A549 (cell line): ENCODE data around the gene LDLRAD4. TPM values are rescaled to one million over a fixed set of nuclear protein-coding genes. Genes with fewer than 3 reads are reported as not detected.

ENCODE experiments used
- ATAC-seq, 2 experiments: fragments of 200-7000 bp in 1 of 2; fragments of >200 bp in 1 of 2; cut with Nextera tagmentation in 1 of 2; cut with Tn5 transposase in 1 of 2; 3 replicates each; pipeline versions ENCODE4 v1.8.0 to v1.9.1; 2018 to 2020; ENCODE audit warnings: mild to moderate bottlenecking in 1 of 2, moderate library complexity in 1 of 2
- CTCF ChIA-PET: fragments of 300-600 bp; sonication (Branson Sonifier 250); formaldehyde crosslinking; extraction: SDS; loops from one replicate; lab custom pipeline; 2021; ENCODE audit warnings: antibody characterized with exemption, inconsistent platforms; lab: Yijun Ruan, JAX
- POLR2A ChIA-PET: fragments of 350-600 bp; formaldehyde crosslinking; extraction: SDS; loops from one replicate; lab custom pipeline; 2021; ENCODE audit warnings: antibody characterized with exemption, inconsistent platforms; lab: Yijun Ruan, JAX
- DNase-seq, 2 experiments: peaks; one replicate each; pipeline versions ENCODE4 v3.0.0 to v3.0.0-alpha.2; 2011 to 2016; ENCODE audit warnings: low read depth in 1 of 2, low spot score in 1 of 2
- FAIRE-seq: peaks from 2 replicates; lab custom pipeline; 2011; peaks lifted over from hg19 to GRCh38; lab: Jason Lieb, UNC
- H3K27ac ChIP-seq, 2 experiments: fragments of >200 bp; sonication (Bioruptor Twin); formaldehyde crosslinking; 3 replicates each; pipeline ENCODE4 v1.5.1; 2016 to 2017
- H3K4me1 ChIP-seq: fragments of >200 bp; sonication (Bioruptor Twin); formaldehyde crosslinking; 3 replicates; pipeline ENCODE4 v1.6.1; 2016
- H3K4me2 ChIP-seq: fragments of >200 bp; sonication (Bioruptor Twin); formaldehyde crosslinking; 3 replicates; pipeline ENCODE4 v1.6.1; 2016
- H3K4me3 ChIP-seq: fragments of >200 bp; sonication (Bioruptor Twin); formaldehyde crosslinking; 3 replicates; pipeline ENCODE4 v1.5.1; 2016
- H3K9me3 ChIP-seq: fragments of >200 bp; sonication (Bioruptor Twin); formaldehyde crosslinking; 3 replicates; pipeline ENCODE4 v1.6.1; 2016
- BHLHE40 ChIP-seq: IDR thresholded peaks from 2 replicates; pipeline ENCODE4 v1.6.1; 2012; ENCODE audit warnings: low read depth, low read length, inconsistent platforms
- CBX2 ChIP-seq: fragments of 200-600 bp; sonication (generic); IDR thresholded peaks from 2 replicates; pipeline ENCODE4 v1.6.1; 2016; ENCODE audit warnings: low read depth, mild to moderate bottlenecking, borderline replicate concordance
- CHD2 ChIP-seq: fragments of 150-350 bp; IDR thresholded peaks from 2 replicates; pipeline ENCODE4 v1.6.1; 2014; ENCODE audit warnings: low read length; ENCODE audit not compliant: partially characterized antibody
- CHD4 ChIP-seq: fragments of 200-600 bp; sonication (generic); IDR thresholded peaks from 2 replicates; pipeline ENCODE4 v1.6.1; 2016; ENCODE audit warnings: antibody characterized with exemption, mild to moderate bottlenecking, borderline replicate concordance
- CTCF ChIP-seq: fragments of >200 bp; sonication (Bioruptor Twin); formaldehyde crosslinking; IDR thresholded peaks from 3 replicates; pipeline ENCODE4 v1.5.1; 2016
- EP300 ChIP-seq, 2 experiments: fragments of >200 bp; sonication (Bioruptor Twin); formaldehyde crosslinking; IDR thresholded peaks; 2 replicates in 1 of 2; 3 replicates in 1 of 2; pipeline ENCODE4 v1.6.1; 2016 to 2017
- FOSB ChIP-seq: fragments of 250-450 bp; sonication (Bioruptor Pico); IDR thresholded peaks from 2 replicates; pipeline ENCODE4 v1.5.0; 2020; ENCODE audit warnings: mild to moderate bottlenecking, moderate library complexity
- FOXS1 ChIP-seq: fragments of 250-450 bp; sonication (Bioruptor Pico); IDR thresholded peaks from 2 replicates; pipeline ENCODE4 v1.5.0; 2020; ENCODE audit warnings: mild to moderate bottlenecking, moderate library complexity
- HMGXB4 ChIP-seq: fragments of 250-450 bp; sonication (Bioruptor Pico); IDR thresholded peaks from 2 replicates; pipeline ENCODE4 v1.5.0; 2021; ENCODE audit warnings: mild to moderate bottlenecking, moderate library complexity, borderline replicate concordance
- HOXB5 ChIP-seq: fragments of 250-450 bp; sonication (Bioruptor Pico); IDR thresholded peaks from 2 replicates; pipeline ENCODE4 v1.5.0; 2020; ENCODE audit warnings: mild to moderate bottlenecking, moderate library complexity
- MYC ChIP-seq: IDR thresholded peaks from 2 replicates; pipeline ENCODE4 v1.6.1; 2012; ENCODE audit warnings: mild to moderate bottlenecking, inconsistent platforms, low read length, improper control_type of control experiment, borderline replicate concordance
- NFE2L2 ChIP-seq: fragments of 150-350 bp; conservative IDR thresholded peaks from 2 replicates; pipeline ENCODE4 v1.6.1; 2014; ENCODE audit warnings: low read length
- NPAS2 ChIP-seq: fragments of 250-450 bp; sonication (Bioruptor Pico); IDR thresholded peaks from 2 replicates; pipeline ENCODE4 v1.8.0; 2022; ENCODE audit warnings: mild to moderate bottlenecking, moderate library complexity, borderline replicate concordance
- NR3C1 ChIP-seq: fragments of >200 bp; sonication (Bioruptor Twin); formaldehyde crosslinking; IDR thresholded peaks from 3 replicates; pipeline ENCODE4 v1.6.1; 2017
- RARB ChIP-seq: fragments of 250-450 bp; sonication (Bioruptor Pico); IDR thresholded peaks from 2 replicates; pipeline ENCODE4 v1.8.0; 2021; ENCODE audit warnings: mild to moderate bottlenecking, moderate library complexity
- RCOR1 ChIP-seq: fragments of 150-350 bp; IDR thresholded peaks from 2 replicates; pipeline ENCODE4 v1.6.1; 2014; ENCODE audit warnings: antibody characterized with exemption, low read length, low read depth
- SMC3 ChIP-seq: fragments of >200 bp; sonication (Bioruptor Twin); formaldehyde crosslinking; IDR thresholded peaks from 3 replicates; pipeline ENCODE4 v1.6.1; 2018; ENCODE audit warnings: inconsistent platforms
- SREBF2 ChIP-seq: fragments of 450-650 bp; IDR thresholded peaks from 2 replicates; pipeline ENCODE4 v1.6.1; 2014; ENCODE audit warnings: mild to moderate bottlenecking, moderate library complexity
- TFCP2L1 ChIP-seq: fragments of 250-450 bp; sonication (Bioruptor Pico); IDR thresholded peaks from 2 replicates; pipeline ENCODE4 v1.5.0; 2021; ENCODE audit warnings: mild to moderate bottlenecking
- ZC3H11A ChIP-seq: fragments of 450-650 bp; IDR thresholded peaks from 2 replicates; pipeline ENCODE4 v1.6.1; 2014; ENCODE audit warnings: antibody characterized with exemption, mild to moderate bottlenecking
- WGBS: methylation state at CpG from one replicate; pipeline ENCODE4 v1.1.6; 2017; ENCODE audit errors: missing lambda C conversion rate; 5-methylcytosine and 5-hydroxymethylcytosine counted together
- polyA plus RNA-seq, 4 experiments: library from polyadenylated mRNA; depleted of rRNA in 3 of 4; stranded (reverse); fragments of >200 nt; fragmentation: RNase III in 1 of 4; extraction: RNeasy Plus Mini Kit Qiagen cat#74134 plus additional on column Dnase treatment in 1 of 4; gene quantifications; 2 replicates in 3 of 4; 3 replicates in 1 of 4; pipeline ENCODE4 v1.2.3, GENCODE V29; 2011 to 2017
- TF ChIP-seq, protein P1 (sequence below): IDR thresholded peaks from 2 replicates; pipeline ENCODE4 v1.6.1; 2012; ENCODE audit warnings: low read depth, borderline replicate concordance
- TF ChIP-seq, protein P2 (sequence below): fragments of 250-450 bp; sonication (Bioruptor Pico); IDR thresholded peaks from 2 replicates; pipeline ENCODE4 v1.5.0; 2020; ENCODE audit warnings: low read depth, mild to moderate bottlenecking, moderate library complexity

Gene LDLRAD4
- polyA plus RNA-seq, 2 of the 4 experiments (the other 2 are of a cell fraction): 5.2 to 7.6 TPM

DNA sequence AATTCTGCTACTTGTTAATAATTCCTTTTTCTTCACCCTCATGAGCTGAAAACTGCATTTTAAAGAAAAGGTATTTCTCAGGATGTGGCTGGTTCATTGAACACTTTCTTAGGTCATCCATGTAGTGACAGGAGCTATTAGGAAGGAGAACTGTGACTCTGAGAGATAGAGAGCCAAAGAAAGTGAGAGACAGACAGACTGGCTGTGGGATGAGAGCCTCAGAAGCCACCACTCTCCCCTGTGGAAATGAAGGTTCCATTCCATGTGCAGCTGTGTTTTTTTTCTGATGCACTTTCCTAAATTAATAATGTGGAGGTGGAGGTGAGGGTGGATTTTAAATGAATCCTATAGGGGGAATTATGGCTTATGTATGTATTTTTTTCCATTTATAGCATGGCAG lies 394.5 kb downstream of the LDLRAD4 start:
- POLR2A ChIA-PET: no interaction called here
- no peak overlapping the region for H3K4me2 ChIP-seq
- no peaks in the 10 kb centered on the region for H3K4me1 ChIP-seq
- TF ChIP-seq CTCF: no peak
- TF ChIP-seq, protein P1, sequence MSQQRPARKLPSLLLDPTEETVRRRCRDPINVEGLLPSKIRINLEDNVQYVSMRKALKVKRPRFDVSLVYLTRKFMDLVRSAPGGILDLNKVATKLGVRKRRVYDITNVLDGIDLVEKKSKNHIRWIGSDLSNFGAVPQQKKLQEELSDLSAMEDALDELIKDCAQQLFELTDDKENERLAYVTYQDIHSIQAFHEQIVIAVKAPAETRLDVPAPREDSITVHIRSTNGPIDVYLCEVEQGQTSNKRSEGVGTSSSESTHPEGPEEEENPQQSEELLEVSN: no peak
- TF ChIP-seq HOXB5 (CRISPR knock-in tag): no peak
- no peak for TF ChIP-seq FOSB (CRISPR knock-in tag)
- DNase-seq (no peak), FAIRE-seq (no peak), ATAC-seq (no peak)
- no peak overlapping the region for H3K27ac ChIP-seq
- no peaks in the 10 kb centered on the region for H3K9me3 ChIP-seq
- CTCF ChIA-PET: no interaction called here
- H3K4me3 ChIP-seq: no peak overlapping the region

DNA sequence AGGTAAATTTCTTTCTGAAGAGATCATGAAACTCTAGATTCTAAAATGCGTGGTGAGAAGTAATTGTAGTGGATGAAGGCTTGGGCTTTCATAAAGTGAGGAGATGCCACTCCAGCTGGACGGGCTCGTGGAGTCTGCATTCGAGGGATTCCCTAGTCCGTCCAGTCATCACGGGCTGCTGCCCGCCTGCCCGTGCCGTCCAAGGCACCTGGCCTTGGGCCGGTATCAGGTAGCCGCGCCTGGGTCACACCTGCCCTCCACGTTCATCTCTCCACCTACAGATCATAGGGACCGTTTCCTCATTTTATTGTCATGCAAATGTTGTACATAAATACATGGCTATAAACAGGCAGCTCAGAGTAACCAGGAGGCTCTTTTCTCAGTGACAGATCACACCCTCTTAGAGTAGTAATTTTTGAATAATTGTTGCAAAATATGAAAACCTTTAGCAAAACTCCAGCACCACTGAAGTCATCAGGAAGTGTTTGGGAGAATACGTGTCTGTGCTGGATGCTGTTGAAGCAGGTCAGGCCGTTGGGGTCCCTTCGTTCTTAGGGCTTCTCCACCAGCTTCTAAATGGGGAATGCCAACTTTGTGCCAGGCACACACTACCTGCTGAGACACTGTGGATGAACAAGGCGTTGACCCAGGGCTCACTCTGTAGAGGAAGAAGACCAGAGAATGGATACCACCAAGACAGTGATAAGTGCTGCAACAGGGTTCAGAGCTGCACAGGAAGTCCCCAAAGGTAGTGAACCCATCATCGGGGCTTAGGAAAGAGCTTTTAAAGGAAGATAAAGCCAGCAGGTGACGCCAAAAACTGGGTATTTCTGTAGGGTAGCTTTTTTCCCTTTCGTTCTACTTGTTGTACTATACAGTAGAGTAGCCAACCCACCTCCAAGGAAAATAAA lies 395.3 kb downstream of the LDLRAD4 start:
- Histone ChIP-seq H3K4me3 (no peak overlapping the region), H3K4me2 (no peak overlapping the region), H3K9me3 (no peaks in the 10 kb centered on the region), H3K4me1 (no peaks in the 10 kb centered on the region), H3K27ac (no peak overlapping the region)
- CTCF ChIA-PET: interaction anchor here (1.5 kb wide), 1 partner anchor 16 kb away, joined by 7 read pairs; no protein-coding TSS in a partner anchor
- 85% methylated on average over 20 of the region's 21 CpGs for WGBS
- POLR2A ChIA-PET: no interaction called here
- ATAC-seq: no peak
- no peak for DNase-seq
- FAIRE-seq: no peak
- no peak for TF ChIP-seq SMC3
- no peak for TF ChIP-seq CHD4
- TF ChIP-seq CHD2: no peak
- TF ChIP-seq ZC3H11A: no peak
- TF ChIP-seq HMGXB4: no peak
- no peak for TF ChIP-seq RARB
- TF ChIP-seq SREBF2: no peak
- TF ChIP-seq NPAS2: no peak
- TF ChIP-seq FOSB (CRISPR knock-in tag): no peak
- TF ChIP-seq, protein P2, sequence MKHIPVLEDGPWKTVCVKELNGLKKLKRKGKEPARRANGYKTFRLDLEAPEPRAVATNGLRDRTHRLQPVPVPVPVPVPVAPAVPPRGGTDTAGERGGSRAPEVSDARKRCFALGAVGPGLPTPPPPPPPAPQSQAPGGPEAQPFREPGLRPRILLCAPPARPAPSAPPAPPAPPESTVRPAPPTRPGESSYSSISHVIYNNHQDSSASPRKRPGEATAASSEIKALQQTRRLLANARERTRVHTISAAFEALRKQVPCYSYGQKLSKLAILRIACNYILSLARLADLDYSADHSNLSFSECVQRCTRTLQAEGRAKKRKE (CRISPR knock-in tag): no peak
- TF ChIP-seq MYC: no peak
- no peak for TF ChIP-seq CBX2
- TF ChIP-seq NFE2L2: no peak
- no peak for TF ChIP-seq TFCP2L1 (CRISPR knock-in tag)
- no peak for TF ChIP-seq BHLHE40
- no peak for TF ChIP-seq FOXS1
- no peak for TF ChIP-seq RCOR1
- no peak for TF ChIP-seq NR3C1
- no peak for TF ChIP-seq EP300 (IDR thresholded peaks at IDR 0.05)
